KOPT-K1 (cell line): ENCODE measurements around the gene PARD3.
"Not testable (repeated sequence)": the region's sequence is repeated elsewhere in the genome, so short reads cannot be mapped to it uniquely, and the experiment has no call there.

Experiments used
- H3K27ac ChIP-seq: fragments of 200-600 bp; sonication (generic); 2 replicates; pipeline ENCODE4 v1.5.1; 2016; ENCODE audit warnings: antibody characterized with exemption, mild to moderate bottlenecking, low read depth, low read length; ENCODE audit not compliant: poor library complexity, severe bottlenecking
- H3K36me3 ChIP-seq: fragments of 200-600 bp; sonication (generic); 2 replicates; pipeline ENCODE4 v1.5.1; 2017; ENCODE audit warnings: antibody characterized with exemption, mild to moderate bottlenecking, low read length, moderate library complexity; ENCODE audit not compliant: insufficient read depth
- H3K9me3 ChIP-seq: fragments of 200-600 bp; sonication (generic); 2 replicates; pipeline ENCODE4 v1.5.1; 2017; ENCODE audit warnings: antibody characterized with exemption, low read length, mild to moderate bottlenecking; ENCODE audit not compliant: insufficient read depth, poor library complexity, severe bottlenecking

Gene PARD3

GRCh38 chr10:34470307-34470706 lies 344.8 kb downstream of the PARD3 start:
- no peak overlapping the region for H3K27ac ChIP-seq
- peaks cover 7% of the 10 kb centered on the region for H3K36me3 ChIP-seq
- H3K9me3 ChIP-seq = no peaks in the 10 kb centered on the region

- H3K9me3 ChIP-seq = no peaks in the 10 kb centered on the region
- no peak overlapping the region for H3K27ac ChIP-seq
- peaks cover 7% of the 10 kb centered on the region for H3K36me3 ChIP-seq
These were observed 345.6 kb downstream of the PARD3 start for GRCh38 chr10:34469446-34469845.

- peaks cover 7% of the 10 kb centered on the region for H3K36me3 ChIP-seq
- H3K9me3 ChIP-seq = no peaks in the 10 kb centered on the region
- no peak overlapping the region for H3K27ac ChIP-seq
These were observed 347.2 kb downstream of the PARD3 start for GRCh38 chr10:34467902-34468301.

- no peaks in the 10 kb centered on the region for H3K9me3 ChIP-seq
- no peak overlapping the region for H3K27ac ChIP-seq
- peaks cover 7% of the 10 kb centered on the region for H3K36me3 ChIP-seq
These were observed 347.7 kb downstream of the PARD3 start for GRCh38 chr10:34467364-34467763.

- Histone ChIP-seq H3K36me3 (peaks cover 7% of the 10 kb centered on the region), H3K9me3 (no peaks in the 10 kb centered on the region), H3K27ac (no peak overlapping the region)
These were observed 349.4 kb downstream of the PARD3 start for GRCh38 chr10:34465678-34466077.

GRCh38 chr10:34464591-34464990 lies 350.5 kb downstream of the PARD3 start:
- H3K9me3 ChIP-seq = no peaks in the 10 kb centered on the region
- H3K36me3 ChIP-seq = peaks cover 7% of the 10 kb centered on the region
- no peak overlapping the region for H3K27ac ChIP-seq

- no peaks in the 10 kb centered on the region for H3K9me3 ChIP-seq
- H3K36me3 ChIP-seq = peaks cover 7% of the 10 kb centered on the region
- no peak overlapping the region for H3K27ac ChIP-seq
These were observed 351.1 kb downstream of the PARD3 start for GRCh38 chr10:34464000-34464399.

- peaks cover 3% of the 10 kb centered on the region for H3K36me3 ChIP-seq
These were observed 352.1 kb downstream of the PARD3 start for GRCh38 chr10:34462993-34463392.

GRCh38 chr10:34462056-34462455 lies 353.0 kb downstream of the PARD3 start:
- H3K9me3 ChIP-seq = no peaks in the 10 kb centered on the region
- H3K27ac ChIP-seq = no peak overlapping the region
- no peaks in the 10 kb centered on the region for H3K36me3 ChIP-seq

More at GRCh38 chr10:34462993-34463392, 352.1 kb downstream of the PARD3 start:
- H3K27ac ChIP-seq = no peak overlapping the region
- no peaks in the 10 kb centered on the region for H3K9me3 ChIP-seq

GRCh38 chr10:34454590-34455261 lies 360.4 kb downstream of the PARD3 start:
- Histone ChIP-seq H3K9me3 (no peaks in the 10 kb centered on the region), H3K36me3 (no peaks in the 10 kb centered on the region), H3K27ac (no peak overlapping the region)

GRCh38 chr10:34449836-34450235 lies 365.3 kb downstream of the PARD3 start:
- Histone ChIP-seq H3K36me3 (no peaks in the 10 kb centered on the region), H3K27ac (no peak overlapping the region), H3K9me3 (no peaks in the 10 kb centered on the region)

GRCh38 chr10:34446049-34446448 lies 369.0 kb downstream of the PARD3 start:
- no peak overlapping the region for H3K27ac ChIP-seq
- no peaks in the 10 kb centered on the region for H3K36me3 ChIP-seq
- H3K9me3 ChIP-seq = no peaks in the 10 kb centered on the region

GRCh38 chr10:34444223-34445183 lies 370.6 kb downstream of the PARD3 start:
- no peak overlapping the region for H3K27ac ChIP-seq
- H3K36me3 ChIP-seq = no peaks in the 10 kb centered on the region

GRCh38 chr10:34439386-34439785 lies 375.7 kb downstream of the PARD3 start:
- H3K36me3 ChIP-seq, H3K27ac ChIP-seq, H3K9me3 ChIP-seq: not testable (repeated sequence)

More at GRCh38 chr10:34444223-34445183, 370.6 kb downstream of the PARD3 start:
- no peaks in the 10 kb centered on the region for H3K9me3 ChIP-seq

- no peaks in the 10 kb centered on the region for H3K9me3 ChIP-seq
- H3K36me3 ChIP-seq = no peaks in the 10 kb centered on the region
- no peak overlapping the region for H3K27ac ChIP-seq
These were observed 376.4 kb downstream of the PARD3 start for GRCh38 chr10:34438741-34439140.
